A549 treated with RU486 at 1 μM for 4 hours (cell line): ENCODE results near the gene PTGDR2. TPM values are rescaled to one million over a fixed set of nuclear protein-coding genes. Genes with fewer than 3 reads are reported as not detected.

Experiments used
- total RNA-seq: library from RNA; stranded (reverse); fragments of 200-300 nt; extraction: Qiagen RNA extraction; gene quantifications from 5 replicates; pipeline ENCODE4 v1.2.3, GENCODE V29; 2022; ENCODE audit warnings: low read depth

PTGDR2 gene
- total RNA-seq: 0.05 to 0.06 TPM (median 0.06 TPM) in 3 of 5 replicates, not detected in the others

DNA sequence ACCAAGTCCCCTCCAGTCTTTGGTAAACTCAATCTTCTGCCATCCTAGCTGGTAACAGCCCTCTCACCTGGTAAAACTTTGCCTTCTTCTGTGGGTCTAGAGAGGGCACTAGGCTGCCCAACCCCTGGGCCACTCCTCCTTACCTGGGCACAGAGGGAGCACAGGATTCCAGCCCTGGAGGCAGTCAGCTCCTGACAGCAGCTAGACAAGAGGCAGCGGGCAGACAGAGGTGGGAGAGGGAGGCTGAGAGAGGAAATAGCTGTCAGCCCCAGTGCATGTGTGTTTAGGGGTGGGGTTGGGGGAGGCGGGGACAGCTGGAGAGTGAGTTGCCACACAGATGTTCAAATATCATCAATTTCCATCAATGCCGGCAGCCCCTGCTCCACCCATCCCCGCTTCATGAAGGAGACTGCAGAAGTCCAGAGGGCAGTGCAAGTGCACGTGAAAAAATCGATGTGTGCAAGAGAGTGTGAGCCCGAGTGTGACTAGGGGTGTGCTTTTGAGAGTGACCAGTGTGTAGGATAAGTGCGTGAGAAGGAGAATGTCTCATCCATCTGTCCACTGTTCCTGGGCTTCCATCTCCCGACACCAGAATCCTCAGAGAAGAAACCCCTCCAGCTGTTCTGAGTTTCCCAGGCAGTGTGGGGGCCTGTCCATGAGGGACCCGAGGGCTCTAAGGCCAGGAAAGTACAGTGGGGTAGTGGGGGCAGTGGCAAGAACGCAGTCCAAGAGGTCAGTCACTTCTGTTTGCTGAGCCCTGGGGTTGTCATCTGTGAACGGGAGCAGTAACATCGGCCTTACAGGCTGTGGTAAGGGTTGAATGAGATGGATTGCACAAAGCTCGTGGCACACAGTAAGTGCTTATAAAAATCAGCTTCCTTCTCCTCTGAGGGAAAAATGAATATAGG is at the start of gene PTGDR2:
Gene PTGDR2 (minus strand): TSS at position 225 of the 908 bp plus-strand sequence. CDS start 2,228 bp downstream, outside the sequence.

GRCh38 chr11:60866911-60867870 is 11.4 kb upstream of the PTGDR2 start, which contains the start of gene ZP1:
ZP1 (plus strand) TSS chr11:60867542; CDS start chr11:60867562, 20 bp downstream.

DNA sequence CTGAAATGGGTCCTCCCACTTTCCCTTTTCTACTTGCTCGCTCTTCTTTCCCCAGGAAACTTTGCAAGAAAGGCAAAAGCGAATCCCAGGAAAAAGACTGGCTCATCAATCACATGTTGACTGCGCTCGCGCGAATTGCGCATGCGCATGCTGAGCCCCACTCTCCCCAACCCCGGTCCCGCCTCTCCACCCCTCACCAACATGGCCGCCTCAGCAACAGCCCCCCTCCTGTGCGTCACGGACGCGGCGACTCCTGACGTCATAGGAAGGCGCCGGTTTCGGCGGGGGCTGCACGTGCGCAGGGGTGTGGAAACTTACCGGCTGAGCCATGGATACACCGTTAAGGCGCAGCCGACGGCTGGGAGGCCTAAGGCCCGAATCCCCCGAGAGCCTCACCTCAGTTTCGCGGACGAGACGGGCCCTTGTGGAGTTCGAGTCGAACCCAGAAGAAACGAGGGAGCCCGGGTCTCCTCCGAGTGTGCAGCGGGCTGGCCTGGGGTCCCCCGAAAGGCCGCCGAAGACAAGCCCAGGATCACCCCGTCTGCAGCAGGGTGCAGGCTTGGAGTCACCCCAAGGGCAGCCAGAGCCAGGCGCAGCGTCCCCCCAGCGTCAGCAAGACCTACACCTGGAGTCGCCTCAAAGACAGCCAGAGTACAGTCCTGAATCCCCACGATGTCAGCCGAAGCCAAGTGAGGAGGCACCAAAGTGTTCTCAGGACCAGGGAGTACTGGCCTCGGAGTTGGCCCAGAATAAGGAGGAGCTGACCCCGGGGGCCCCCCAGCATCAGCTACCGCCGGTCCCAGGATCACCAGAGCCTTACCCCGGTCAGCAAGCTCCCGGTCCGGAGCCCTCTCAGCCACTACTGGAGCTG is 13.7 kb downstream of the PTGDR2 start, which contains the start of gene CCDC86:
Gene CCDC86 (plus strand): TSS at position 317 of the 871 bp plus-strand sequence. CDS start 12 bp downstream, at position 329.

Other genes with a start within 250 kb of the PTGDR2 start
- not detected in 5 replicates for gene MS4A8, start 156.3 kb downstream of the PTGDR2 start, total RNA-seq
- not detected in 5 replicates for gene MS4A18, start 131.2 kb downstream of the PTGDR2 start, total RNA-seq
- not detected in 5 replicates for gene MS4A15, start 99.1 kb downstream of the PTGDR2 start, total RNA-seq
- gene MS4A10, start 70.6 kb downstream of the PTGDR2 start, total RNA-seq: not detected in 5 replicates
- 84.9 to 115 TPM (median 101 TPM) in 5 replicates for gene CCDC86, start 13.8 kb downstream of the PTGDR2 start, total RNA-seq
- gene ZP1, start 11.6 kb upstream of the PTGDR2 start, total RNA-seq: 0.15 to 0.58 TPM (median 0.21 TPM) in 4 of 5 replicates, not detected in the other
- 159 to 198 TPM (median 187 TPM) in 5 replicates for gene PRPF19, start 50.6 kb upstream of the PTGDR2 start, total RNA-seq
- 93.9 to 131 TPM (median 121 TPM) in 5 replicates for gene TMEM109, start 58.2 kb upstream of the PTGDR2 start, total RNA-seq
- gene TMEM132A, start 68.5 kb upstream of the PTGDR2 start, total RNA-seq: 103 to 179 TPM (median 165 TPM) in 5 replicates
- not detected in 5 replicates for gene SLC15A3, start 96.2 kb upstream of the PTGDR2 start, total RNA-seq
- 0.08 to 0.18 TPM (median 0.13 TPM) in 3 of 5 replicates, not detected in the others for gene CD6, start 115.7 kb upstream of the PTGDR2 start, total RNA-seq
- 0.02 TPM in 1 of 5 replicates, not detected in the others for gene CD5, start 246.5 kb upstream of the PTGDR2 start, total RNA-seq